ENCODE results near the gene MAD1L1.

Gene MAD1L1

GRCh38 chr7:2197436-2198155, 35.1 kb downstream of the MAD1L1 start:
- Histone ChIP-seq H3K9ac (no peak overlapping the region), H3K27me3 (ENCODE audit: insufficient read depth, low read depth) (no peaks in the 10 kb centered on the region), H3K4me2 (no peak overlapping the region), H2AFZ (ENCODE audit: low read depth) (no peak overlapping the region), H3K4me1 (ENCODE audit: low read depth, poor library complexity, severe bottlenecking) (no peaks in the 10 kb centered on the region), H4K20me1 (ENCODE audit: insufficient read depth) (no peaks in the 10 kb centered on the region), H3K4me3 (IDR thresholded peaks at IDR 0.05; ENCODE audit: insufficient read depth, low read depth, low read length) (no peak overlapping the region), H3K36me3 (ENCODE audit: insufficient read depth) (peaks cover 3% of the 10 kb centered on the region; the same call in 1 of the 2 replicates), H3K27ac (no peak overlapping the region), H3K79me2 (ENCODE audit: insufficient read depth, low read depth) (no peaks in the 10 kb centered on the region)
- no peak for TF ChIP-seq CTCF (conservative IDR thresholded peaks at IDR 0.05; ENCODE audit: low read depth, low read length)

- no peak overlapping the region for H3K4me2 ChIP-seq
These were observed 36.1 kb downstream of the MAD1L1 start for GRCh38 chr7:2196381-2197378.

GRCh38 chr7:2195400-2196246, 37.1 kb downstream of the MAD1L1 start:
- no peaks in the 10 kb centered on the region for H4K20me1 ChIP-seq (ENCODE audit: insufficient read depth)
- H3K27me3 ChIP-seq (ENCODE audit: insufficient read depth, low read depth): no peaks in the 10 kb centered on the region
- no peak overlapping the region for H3K4me2 ChIP-seq
- no peak overlapping the region for H3K4me3 ChIP-seq (IDR thresholded peaks at IDR 0.05; ENCODE audit: insufficient read depth, low read depth, low read length)
- no peak overlapping the region for H3K27ac ChIP-seq
- H3K36me3 ChIP-seq (ENCODE audit: insufficient read depth): peaks cover 3% of the 10 kb centered on the region; the same call in 1 of the 2 replicates
- TF ChIP-seq CTCF (conservative IDR thresholded peaks at IDR 0.05; ENCODE audit: low read depth, low read length): no peak
- H3K4me1 ChIP-seq (ENCODE audit: low read depth, poor library complexity, severe bottlenecking): no peaks in the 10 kb centered on the region
- no peaks in the 10 kb centered on the region for H3K79me2 ChIP-seq (ENCODE audit: insufficient read depth, low read depth)
- H2AFZ ChIP-seq (ENCODE audit: low read depth): no peak overlapping the region
- H3K9ac ChIP-seq: no peak overlapping the region

More at GRCh38 chr7:2196381-2197378, 36.1 kb downstream of the MAD1L1 start:
- no peak overlapping the region for H3K4me3 ChIP-seq (IDR thresholded peaks at IDR 0.05; ENCODE audit: insufficient read depth, low read depth, low read length)
- no peak for TF ChIP-seq CTCF (conservative IDR thresholded peaks at IDR 0.05; ENCODE audit: low read depth, low read length)
- H3K27me3 ChIP-seq (ENCODE audit: insufficient read depth, low read depth): no peaks in the 10 kb centered on the region
- no peak overlapping the region for H3K9ac ChIP-seq
- H3K36me3 ChIP-seq (ENCODE audit: insufficient read depth): peaks cover 3% of the 10 kb centered on the region; the same call in 1 of the 2 replicates
- H3K27ac ChIP-seq: no peak overlapping the region
- H3K4me1 ChIP-seq (ENCODE audit: low read depth, poor library complexity, severe bottlenecking): no peaks in the 10 kb centered on the region
- H3K79me2 ChIP-seq (ENCODE audit: insufficient read depth, low read depth): no peaks in the 10 kb centered on the region
- no peaks in the 10 kb centered on the region for H4K20me1 ChIP-seq (ENCODE audit: insufficient read depth)
- H2AFZ ChIP-seq (ENCODE audit: low read depth): no peak overlapping the region
